DMS 273 (cell line): ENCODE results near the gene AARS1.
"Not testable (repeated sequence)": the region's sequence is repeated elsewhere in the genome, so short reads cannot be mapped to it uniquely, and the experiment has no call there.

Experiments used
- DNase-seq: peaks from one replicate; lab custom pipeline; 2025; ENCODE audit not compliant: unreplicated experiment; lab: John Stamatoyannopoulos, UW

The AARS1 gene

GRCh38 chr16:70271696-70272095, 17.6 kb downstream of the AARS1 start:
- DNase-seq, result no peak

- DNase-seq, result peak; percentile 80
Measured at GRCh38 chr16:70270176-70270575, 19.1 kb downstream of the AARS1 start.

GRCh38 chr16:70269471-70269870, 19.8 kb downstream of the AARS1 start:
- no peak for DNase-seq

- not testable (repeated sequence) for DNase-seq
Measured at GRCh38 chr16:70267922-70268321, 21.4 kb downstream of the AARS1 start.

- peak; percentile 75 for DNase-seq
Measured at GRCh38 chr16:70267516-70267915, 21.8 kb downstream of the AARS1 start.

GRCh38 chr16:70259903-70260302, 29.4 kb downstream of the AARS1 start:
- not testable (repeated sequence) for DNase-seq

GRCh38 chr16:70258946-70259345, 30.4 kb downstream of the AARS1 start:
- no peak for DNase-seq

GRCh38 chr16:70258065-70258464, 31.2 kb downstream of the AARS1 start:
- no peak for DNase-seq

- DNase-seq, result peak; percentile 41
Measured at GRCh38 chr16:70257391-70257790, 31.9 kb downstream of the AARS1 start.

- DNase-seq, result no peak
Measured at GRCh38 chr16:70255574-70255973, 33.7 kb downstream of the AARS1 start.

- no peak for DNase-seq
Measured at GRCh38 chr16:70254965-70255286, 34.4 kb downstream of the AARS1 start.

GRCh38 chr16:70254180-70254964, 34.9 kb downstream of the AARS1 start:
- no peak for DNase-seq

- DNase-seq, result peak; percentile 77
Measured at GRCh38 chr16:70253291-70254106, 35.8 kb downstream of the AARS1 start.

GRCh38 chr16:70252355-70252988, 36.8 kb downstream of the AARS1 start:
- peak; percentile 62 for DNase-seq

GRCh38 chr16:70251629-70252354, 37.5 kb downstream of the AARS1 start, which contains the start of gene EXOSC6:
EXOSC6 (minus strand) TSS chr16:70251940; CDS start chr16:70251900, 40 bp downstream.
- DNase-seq, result peak; percentile 98

GRCh38 chr16:70250748-70251628, 38.3 kb downstream of the AARS1 start:
- peak; percentile 77 for DNase-seq

GRCh38 chr16:70249697-70250096, 39.6 kb downstream of the AARS1 start:
- DNase-seq, result not testable (repeated sequence)

- not testable (repeated sequence) for DNase-seq
Measured at GRCh38 chr16:70238773-70239172, 50.5 kb downstream of the AARS1 start.

- DNase-seq, result peak; percentile 46
Measured at GRCh38 chr16:70231831-70232230, 57.5 kb downstream of the AARS1 start.

- not testable (repeated sequence) for DNase-seq
Measured at GRCh38 chr16:70226024-70226423, 63.3 kb downstream of the AARS1 start.
